Dendritic cell treated with granulocyte-macrophage colony-stimulating factor and Interleukin-4, amounts not matched to agents 40 ng/mL and 50 ng/mL, for 4 days (primary cell): ENCODE data around the gene ABTB1.
"Not testable (repeated sequence)": the region's sequence is repeated elsewhere in the genome, so short reads cannot be mapped to it uniquely, and the experiment has no call there.

Experiments
- H3K27ac Mint-ChIP-seq: one replicate; pipeline ENCODE4 v1.8.0; 2022; ENCODE audit warnings: mild to moderate bottlenecking, mixed read lengths
- H3K27me3 Mint-ChIP-seq: one replicate; pipeline ENCODE4 v1.8.0; 2022; ENCODE audit warnings: mild to moderate bottlenecking, mixed read lengths
- H3K36me3 Mint-ChIP-seq: one replicate; pipeline ENCODE4 v1.8.0; 2022; ENCODE audit warnings: low read depth, mixed read lengths
- H3K4me1 Mint-ChIP-seq: one replicate; pipeline ENCODE4 v1.8.0; 2022; ENCODE audit warnings: low read depth, mixed read lengths
- H3K4me3 Mint-ChIP-seq: one replicate; pipeline ENCODE4 v1.8.0; 2022; ENCODE audit warnings: mild to moderate bottlenecking, moderate library complexity, mixed read lengths
- H3K9me3 Mint-ChIP-seq: one replicate; pipeline ENCODE4 v1.8.0; 2022; ENCODE audit warnings: mixed read lengths
- intact Hi-C: fragments of 100-400 bp; cut with micrococcal nuclease; formaldehyde crosslinking; loops from one replicate; pipeline ENCODE4 v1.15.0; 2022

The ABTB1 gene

DNA sequence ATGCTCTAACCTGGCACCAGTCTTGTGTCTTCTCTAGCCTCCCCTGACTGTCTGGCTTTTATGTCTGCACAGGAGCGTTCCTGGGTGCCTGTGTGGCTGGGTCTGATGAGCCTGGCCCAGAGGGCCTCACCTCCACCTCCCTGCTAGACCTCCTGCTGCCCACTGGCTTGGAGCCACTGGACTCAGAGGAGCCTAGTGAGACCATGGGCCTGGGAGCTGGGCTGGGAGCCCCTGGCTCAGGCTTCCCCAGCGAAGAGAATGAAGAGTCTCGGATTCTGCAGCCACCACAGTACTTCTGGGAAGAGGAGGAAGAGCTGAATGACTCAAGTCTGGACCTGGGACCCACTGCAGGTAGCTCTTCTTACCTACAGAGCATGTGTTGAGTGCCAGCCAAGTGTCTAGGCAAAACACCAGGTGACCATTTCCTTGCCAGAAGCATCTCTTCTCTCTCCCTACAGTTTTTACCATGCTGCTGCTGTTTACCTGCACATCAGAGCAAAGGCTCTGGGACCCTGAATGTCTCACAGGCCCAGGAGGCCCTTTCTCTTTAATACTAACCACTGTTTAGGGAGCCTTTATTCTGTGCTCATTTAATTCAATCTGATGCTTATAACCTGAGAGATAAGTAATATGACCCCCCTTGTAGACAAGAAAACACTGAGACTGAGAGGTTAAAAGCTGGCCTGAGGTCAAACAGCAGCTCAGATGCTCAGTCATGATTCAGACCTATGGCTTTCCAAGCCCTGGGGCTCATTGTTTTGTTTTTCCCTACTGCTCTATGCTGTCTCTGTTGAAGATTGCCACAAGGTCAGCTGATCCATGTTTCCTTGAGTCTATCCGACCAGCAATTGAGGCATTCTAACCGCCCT lies 33.3 kb upstream of the ABTB1 start:
- H3K4me1 Mint-ChIP-seq: peaks cover 4% of the 10 kb centered on the region
- no peak overlapping the region for H3K4me3 Mint-ChIP-seq
- H3K9me3 Mint-ChIP-seq: no peaks in the 10 kb centered on the region
- H3K27me3 Mint-ChIP-seq: peaks cover 2% of the 10 kb centered on the region
- H3K36me3 Mint-ChIP-seq: no peaks in the 10 kb centered on the region
- intact Hi-C loops: loop anchor here (10.0 kb wide), 1 partner anchor 65 kb away; no protein-coding TSS in a partner anchor
- no peak overlapping the region for H3K27ac Mint-ChIP-seq

DNA sequence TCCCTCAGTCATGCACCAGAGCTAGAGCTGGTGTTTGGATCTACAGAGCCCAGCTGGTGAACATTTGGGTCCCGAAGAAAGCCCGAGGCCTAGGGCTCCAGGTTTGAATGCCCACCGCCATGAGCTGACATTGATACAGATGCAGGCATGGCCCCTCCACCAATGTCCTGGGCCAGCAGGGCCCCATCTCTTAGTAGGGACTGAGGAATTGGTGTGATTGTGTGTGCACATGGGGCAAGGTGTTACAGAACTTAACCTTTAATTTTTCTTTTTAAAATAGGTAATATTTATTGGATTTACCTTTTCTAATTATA lies 32.8 kb upstream of the ABTB1 start:
- intact Hi-C loops: no loop called here
- Mint-ChIP-seq H3K27ac (no peak overlapping the region), H3K4me1 (peaks cover 10% of the 10 kb centered on the region), H3K36me3 (no peaks in the 10 kb centered on the region), H3K9me3 (no peaks in the 10 kb centered on the region), H3K27me3 (peaks cover 2% of the 10 kb centered on the region), H3K4me3 (no peak overlapping the region)

DNA sequence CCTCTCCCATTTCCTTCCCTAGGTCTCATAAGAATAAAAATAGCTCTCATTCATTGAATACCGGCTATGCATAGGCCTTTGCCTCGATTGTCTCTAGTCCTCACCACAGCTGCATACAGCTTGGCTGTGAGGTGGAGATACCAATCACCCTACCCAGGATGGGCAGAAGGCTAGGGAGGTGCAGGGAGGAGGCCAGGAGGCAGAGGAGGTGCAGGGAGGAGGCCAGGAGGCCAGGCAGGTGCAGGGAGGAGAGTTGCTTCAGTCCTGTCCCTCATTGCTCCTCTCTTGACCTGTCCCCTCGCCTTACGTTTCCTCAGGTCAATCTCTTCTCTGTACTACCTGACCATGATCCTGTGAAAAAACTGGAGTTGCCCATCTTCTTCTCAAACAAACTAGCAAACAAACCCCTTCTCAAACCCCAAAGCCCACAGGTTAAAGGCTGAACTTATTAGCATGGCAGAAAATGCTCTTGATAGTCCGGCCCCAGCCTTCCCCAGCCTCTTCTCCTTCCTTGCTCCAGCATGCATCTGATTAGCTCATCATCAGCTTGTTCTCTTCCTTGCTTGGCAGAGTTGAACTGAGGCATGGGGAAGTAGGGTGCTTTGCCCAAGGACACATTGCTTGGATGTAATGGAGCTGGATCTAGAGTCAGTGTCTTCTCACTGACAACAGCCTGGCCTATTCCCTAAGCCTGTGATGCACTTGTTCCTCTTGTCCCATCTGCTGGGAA lies 27.9 kb upstream of the ABTB1 start:
- H3K4me1 Mint-ChIP-seq: peaks cover 11% of the 10 kb centered on the region
- no peaks in the 10 kb centered on the region for H3K9me3 Mint-ChIP-seq
- no peak overlapping the region for H3K27ac Mint-ChIP-seq
- no peak overlapping the region for H3K4me3 Mint-ChIP-seq
- no peaks in the 10 kb centered on the region for H3K27me3 Mint-ChIP-seq
- no peaks in the 10 kb centered on the region for H3K36me3 Mint-ChIP-seq
- intact Hi-C loops: no loop called here

DNA sequence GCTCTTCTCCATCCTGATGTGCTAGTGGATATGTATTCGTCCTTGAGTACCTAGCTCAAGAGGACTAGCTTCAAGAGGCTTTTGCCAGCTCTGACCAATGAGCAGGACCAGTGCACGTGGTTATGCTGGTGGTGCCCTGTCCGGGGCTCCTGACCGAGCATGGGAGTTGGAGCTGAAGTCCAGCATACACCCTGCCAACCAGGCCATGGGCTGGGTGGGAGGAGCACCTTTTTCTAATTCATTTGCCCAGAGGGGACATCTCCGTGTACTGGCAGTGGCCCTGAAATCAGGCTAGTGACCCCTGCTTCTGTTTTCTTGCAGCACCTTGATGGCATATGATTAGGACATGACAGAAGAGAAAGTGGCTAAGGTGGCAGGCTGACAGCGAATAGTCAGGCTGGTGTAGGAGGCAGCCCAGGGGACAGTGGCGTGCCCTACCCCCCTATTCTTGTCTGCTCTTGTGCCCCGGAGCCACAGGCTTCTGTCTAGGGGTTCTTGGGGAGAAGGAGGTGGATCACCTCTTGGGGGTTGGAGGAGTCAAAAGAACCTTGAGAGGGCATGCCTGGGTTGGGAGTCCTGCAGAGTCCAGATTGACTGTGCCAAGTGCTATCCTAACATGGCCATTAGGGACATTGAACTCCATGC lies 27.3 kb upstream of the ABTB1 start:
- intact Hi-C loops: no loop called here
- no peaks in the 10 kb centered on the region for H3K27me3 Mint-ChIP-seq
- no peaks in the 10 kb centered on the region for H3K36me3 Mint-ChIP-seq
- H3K4me3 Mint-ChIP-seq: no peak overlapping the region
- no peak overlapping the region for H3K27ac Mint-ChIP-seq
- H3K9me3 Mint-ChIP-seq: no peaks in the 10 kb centered on the region
- H3K4me1 Mint-ChIP-seq: peaks cover 11% of the 10 kb centered on the region

DNA sequence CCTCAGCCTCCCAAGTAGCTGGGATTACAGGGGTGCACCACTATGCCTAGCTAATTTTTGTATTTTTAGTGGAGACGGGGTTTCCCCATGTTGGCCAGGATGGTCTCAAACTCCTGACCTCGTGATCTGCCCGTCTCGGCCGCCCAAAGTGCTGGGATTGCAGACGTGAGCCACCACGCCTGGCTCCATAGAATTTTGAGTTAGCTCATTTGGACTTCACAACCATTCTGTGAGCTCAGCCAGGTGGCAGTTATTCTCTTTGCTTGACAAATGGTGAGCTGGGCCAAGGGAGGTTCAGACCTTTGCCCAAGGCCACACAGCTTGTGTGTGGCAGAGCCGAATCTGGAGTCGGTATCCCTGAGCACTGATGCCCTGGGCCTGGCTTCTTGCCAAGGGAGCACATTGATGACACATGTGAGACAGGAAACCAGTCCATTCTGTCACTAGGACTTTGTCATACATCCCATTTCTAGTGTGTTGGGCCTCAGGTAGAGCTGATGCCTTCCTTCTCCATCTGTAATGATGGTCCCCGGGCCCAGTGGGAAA lies 26.2 kb upstream of the ABTB1 start:
- H3K27me3 Mint-ChIP-seq: no peaks in the 10 kb centered on the region

DNA sequence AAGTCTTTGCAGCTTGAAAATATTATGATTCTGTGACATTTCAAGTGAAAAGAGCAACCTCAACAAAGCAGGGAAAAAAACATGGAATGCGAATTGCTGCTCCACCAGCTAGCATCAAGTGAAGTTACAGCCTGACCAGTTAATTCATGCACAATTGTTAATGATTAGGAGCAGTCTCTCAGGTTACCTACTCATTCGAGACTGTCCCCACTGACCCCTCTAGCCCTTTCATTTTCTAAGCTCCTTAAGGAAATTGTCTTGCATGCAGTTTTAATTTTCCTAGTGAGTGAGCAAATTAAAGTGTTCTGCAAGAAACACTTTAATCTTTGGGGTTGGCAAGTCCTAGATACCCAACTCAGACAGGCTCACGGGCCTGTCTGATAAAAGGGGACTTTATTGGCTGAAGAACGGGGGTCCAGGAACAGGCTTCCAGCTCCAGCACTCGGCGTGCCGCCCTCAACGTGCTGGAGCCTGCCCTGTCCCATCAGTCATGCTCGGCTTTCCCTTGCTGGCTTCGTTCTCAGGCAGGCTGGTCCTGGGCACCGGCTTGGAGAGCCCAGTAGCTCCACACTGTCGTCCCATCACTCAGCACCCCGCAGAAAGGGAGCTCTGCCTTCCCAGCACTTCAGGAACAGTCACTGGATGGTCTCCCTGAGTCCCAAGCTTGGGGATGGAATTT lies 25.4 kb upstream of the ABTB1 start:
- Mint-ChIP-seq H3K9me3 (no peaks in the 10 kb centered on the region), H3K27me3 (no peaks in the 10 kb centered on the region), H3K27ac (no peak overlapping the region), H3K4me1 (peaks cover 11% of the 10 kb centered on the region), H3K36me3 (no peaks in the 10 kb centered on the region), H3K4me3 (no peak overlapping the region)
- intact Hi-C loops: no loop called here

More for the DNA sequence above, 26.2 kb upstream of the ABTB1 start:
- H3K27ac Mint-ChIP-seq: no peak overlapping the region
- intact Hi-C loops: no loop called here
- H3K4me1 Mint-ChIP-seq: peaks cover 11% of the 10 kb centered on the region
- no peaks in the 10 kb centered on the region for H3K9me3 Mint-ChIP-seq
- no peak overlapping the region for H3K4me3 Mint-ChIP-seq
- H3K36me3 Mint-ChIP-seq: no peaks in the 10 kb centered on the region

DNA sequence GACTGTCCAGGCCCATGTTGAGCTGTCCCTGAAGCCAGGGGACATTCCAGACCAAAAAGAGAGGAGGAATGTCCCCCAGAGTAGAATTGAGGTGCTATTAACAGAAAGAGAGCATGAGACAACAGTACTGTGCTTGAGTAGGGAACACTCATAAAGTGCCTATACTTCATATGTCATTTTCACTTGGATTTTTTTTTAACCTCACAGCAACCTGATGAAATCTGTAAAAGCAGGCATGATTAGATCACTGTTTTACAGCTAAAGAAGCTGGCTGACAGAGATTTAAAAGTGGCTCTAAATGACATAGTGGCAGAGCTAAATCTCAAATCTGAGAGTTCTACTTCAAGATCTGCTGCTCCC lies 24.9 kb upstream of the ABTB1 start:
- peaks cover 11% of the 10 kb centered on the region for H3K4me1 Mint-ChIP-seq
- H3K4me3 Mint-ChIP-seq: no peak overlapping the region
- intact Hi-C loops: no loop called here
- H3K36me3 Mint-ChIP-seq: no peaks in the 10 kb centered on the region
- no peaks in the 10 kb centered on the region for H3K27me3 Mint-ChIP-seq
- H3K9me3 Mint-ChIP-seq: no peaks in the 10 kb centered on the region
- H3K27ac Mint-ChIP-seq: no peak overlapping the region

DNA sequence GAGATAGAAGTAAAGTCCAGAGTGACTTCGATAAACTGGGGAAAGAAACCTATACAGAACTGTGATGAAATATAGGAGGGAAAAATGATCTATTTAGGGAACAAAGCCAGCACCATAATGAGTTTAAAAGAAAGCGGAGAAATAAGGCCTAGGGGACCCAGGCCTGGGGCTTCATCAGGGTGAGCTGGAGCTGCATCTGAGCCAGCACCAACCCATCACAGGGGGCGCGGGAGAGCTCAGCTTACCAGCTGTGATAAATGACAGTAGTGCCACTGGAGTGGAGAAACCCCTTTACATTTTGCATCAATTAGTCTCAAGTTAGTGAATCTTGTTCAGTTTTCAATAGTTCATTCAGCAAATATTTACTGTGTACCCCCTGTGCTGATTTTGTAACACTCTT lies 22.5 kb upstream of the ABTB1 start:
- intact Hi-C loops: no loop called here

DNA sequence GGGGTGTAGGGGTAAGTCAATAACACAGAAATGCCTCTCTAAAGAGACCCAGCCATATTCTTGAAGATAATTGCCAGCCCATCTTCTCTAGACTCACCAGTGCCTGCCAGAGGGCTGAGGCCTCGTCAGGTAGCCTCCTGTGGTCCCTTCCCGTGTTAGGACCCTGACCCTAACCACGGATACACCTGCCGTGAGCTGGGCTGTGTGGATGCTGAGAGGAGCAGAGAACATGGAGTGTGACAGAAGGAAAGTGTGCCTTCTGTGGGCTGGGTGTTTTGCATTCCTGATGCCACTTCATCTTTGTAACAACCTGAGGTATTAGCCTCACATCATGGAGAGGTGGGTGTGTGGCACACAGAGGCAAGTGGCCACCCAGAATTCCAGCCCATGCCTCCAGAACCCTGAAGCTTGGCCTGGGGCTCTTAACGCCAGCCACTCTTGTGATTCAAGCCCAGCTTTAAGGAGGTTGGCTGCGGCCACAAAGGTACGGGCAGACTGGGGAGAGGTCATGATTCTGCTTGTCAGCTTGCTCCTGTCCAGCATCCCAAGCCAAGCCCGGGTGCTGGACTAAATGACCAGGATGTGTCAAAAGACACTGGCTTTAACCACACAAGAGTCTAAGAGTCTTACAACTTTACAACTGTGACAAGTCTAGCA lies 21.1 kb upstream of the ABTB1 start:
- H3K27ac Mint-ChIP-seq: no peak overlapping the region
- no peak overlapping the region for H3K4me3 Mint-ChIP-seq
- H3K36me3 Mint-ChIP-seq: no peaks in the 10 kb centered on the region
- H3K4me1 Mint-ChIP-seq: peaks cover 7% of the 10 kb centered on the region
- peaks cover 4% of the 10 kb centered on the region for H3K27me3 Mint-ChIP-seq
- no peaks in the 10 kb centered on the region for H3K9me3 Mint-ChIP-seq
- intact Hi-C loops: loop anchor here (1.0 kb wide), 1 partner anchor 320 kb away; no protein-coding TSS in a partner anchor

More for the DNA sequence above, 22.5 kb upstream of the ABTB1 start:
- Mint-ChIP-seq H3K27ac (no peak overlapping the region), H3K27me3 (peaks cover 4% of the 10 kb centered on the region), H3K9me3 (no peaks in the 10 kb centered on the region), H3K4me3 (no peak overlapping the region), H3K4me1 (no peaks in the 10 kb centered on the region), H3K36me3 (no peaks in the 10 kb centered on the region)

DNA sequence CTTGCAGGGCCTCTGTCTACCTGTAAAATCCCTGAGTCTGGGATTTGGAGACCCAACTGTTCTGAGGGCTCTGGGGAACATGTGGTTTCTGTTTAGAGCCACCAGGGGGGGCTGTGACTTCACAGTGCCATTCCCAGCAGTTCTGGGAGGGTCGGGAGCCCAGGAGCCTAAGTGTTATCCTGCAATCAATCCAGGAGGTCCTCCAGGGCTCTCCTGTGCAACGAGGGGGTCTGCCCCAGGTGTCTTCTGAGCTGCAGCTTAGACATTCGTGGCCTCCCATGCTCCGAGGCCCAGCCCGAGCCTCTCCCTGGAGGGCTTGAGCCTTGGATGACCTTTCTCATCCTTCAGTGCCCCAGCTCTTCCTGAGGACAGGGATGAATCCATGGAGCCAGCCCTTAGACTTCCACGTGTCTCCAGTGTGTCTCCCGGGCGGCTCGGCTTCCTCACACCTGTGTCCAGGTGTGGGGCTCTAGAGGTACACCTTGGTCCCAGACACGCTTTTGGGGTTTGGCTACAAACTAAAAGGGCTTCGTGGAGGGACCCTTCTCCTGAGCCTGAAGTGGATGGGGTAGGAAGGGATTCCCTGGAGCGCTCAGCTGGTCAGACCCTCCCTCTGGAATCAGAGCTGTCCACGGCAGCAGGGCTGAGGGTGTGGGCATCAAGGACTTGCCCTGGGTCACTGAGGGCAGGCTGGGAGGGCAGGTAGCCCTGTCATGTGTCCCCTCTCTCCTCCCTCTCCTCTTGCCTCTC lies 20.3 kb upstream of the ABTB1 start:
- H3K27ac Mint-ChIP-seq: no peak overlapping the region
- no peaks in the 10 kb centered on the region for H3K36me3 Mint-ChIP-seq
- H3K4me1 Mint-ChIP-seq: peaks cover 7% of the 10 kb centered on the region
- H3K4me3 Mint-ChIP-seq: no peak overlapping the region
- no peaks in the 10 kb centered on the region for H3K9me3 Mint-ChIP-seq
- H3K27me3 Mint-ChIP-seq: peaks cover 4% of the 10 kb centered on the region
- intact Hi-C loops: loop anchor here (1.0 kb wide), 1 partner anchor 319 kb away; no protein-coding TSS in a partner anchor

DNA sequence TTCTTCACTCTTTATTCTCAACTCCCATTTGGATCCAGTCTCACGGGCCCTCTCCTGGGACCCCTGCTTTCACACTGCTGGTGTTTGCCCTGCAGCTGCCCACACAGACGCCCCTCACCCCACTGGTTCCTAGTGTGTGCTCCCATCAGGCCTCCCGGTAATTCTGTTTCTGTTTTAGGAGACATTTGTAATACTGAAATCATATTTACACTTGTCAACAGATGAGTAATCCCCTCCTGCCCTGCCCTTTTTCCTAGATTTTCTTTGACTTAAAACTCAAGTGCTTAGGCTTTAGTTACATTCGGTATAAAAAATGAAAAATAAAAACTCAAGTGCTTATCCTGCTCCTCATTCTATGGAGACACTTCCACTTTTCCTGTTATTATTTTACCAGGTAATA lies 18.4 kb upstream of the ABTB1 start:
- intact Hi-C loops: loop anchor here (2.0 kb wide), 1 partner anchor 178 kb away; no protein-coding TSS in a partner anchor
- Mint-ChIP-seq H3K4me1 (peaks cover 7% of the 10 kb centered on the region), H3K9me3 (no peaks in the 10 kb centered on the region)

DNA sequence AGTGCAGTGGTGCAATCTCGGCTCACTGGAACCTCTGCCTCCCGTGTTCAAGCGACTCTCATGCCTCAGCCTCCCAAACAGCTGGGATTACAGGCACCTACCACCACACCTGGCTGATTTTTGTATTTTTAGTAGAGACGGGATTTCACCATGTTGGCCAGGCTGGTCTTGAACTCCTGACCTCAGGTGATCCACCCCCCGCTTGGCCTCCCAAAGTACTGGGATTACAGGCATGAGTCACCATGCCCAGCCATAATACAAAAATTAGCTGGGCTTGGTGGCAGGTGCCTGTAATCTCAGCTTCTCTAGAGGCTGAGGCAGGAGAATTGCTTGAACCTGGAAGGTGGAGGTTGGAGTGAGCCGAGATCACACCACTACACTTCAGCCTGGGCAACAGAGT lies 17.8 kb upstream of the ABTB1 start:
- H3K27me3 Mint-ChIP-seq, H3K36me3 Mint-ChIP-seq, H3K27ac Mint-ChIP-seq, H3K4me3 Mint-ChIP-seq, H3K9me3 Mint-ChIP-seq, H3K4me1 Mint-ChIP-seq: not testable (repeated sequence)
- intact Hi-C loops: loop anchor here (2.0 kb wide), 1 partner anchor 178 kb away; no protein-coding TSS in a partner anchor

More for the DNA sequence above, 18.4 kb upstream of the ABTB1 start:
- Mint-ChIP-seq H3K27ac (no peak overlapping the region), H3K36me3 (no peaks in the 10 kb centered on the region), H3K27me3 (peaks cover 5% of the 10 kb centered on the region), H3K4me3 (no peak overlapping the region)
